ENCODE measurements around the gene PML.

DNA sequence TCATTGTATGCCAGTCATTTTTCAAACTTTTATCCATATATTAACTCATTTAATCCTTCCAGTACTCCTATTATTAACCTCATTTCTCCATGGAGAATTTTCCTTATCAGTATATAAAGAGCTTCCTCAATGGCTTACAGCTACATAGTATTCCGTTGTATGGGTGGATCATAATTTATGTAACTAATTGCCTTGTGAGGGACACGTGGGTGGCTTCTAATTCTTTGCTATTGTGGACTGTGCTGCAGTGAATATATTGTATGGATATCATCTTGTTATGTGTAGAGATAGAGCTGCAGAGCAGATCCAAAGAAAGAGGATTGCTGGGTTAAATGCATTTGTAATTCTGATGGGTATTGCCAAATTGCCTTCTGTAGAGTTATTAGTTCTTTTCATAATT is 25.2 kb downstream of the PML start:
- TF ChIP-seq POLR2A (IDR thresholded peaks at IDR 0.05) (no peak), POLR2AphosphoS5 (IDR thresholded peaks at IDR 0.05) (no peak)
